Measurements from ENCODE around the gene FBLN7.

FBLN7 gene

DNA sequence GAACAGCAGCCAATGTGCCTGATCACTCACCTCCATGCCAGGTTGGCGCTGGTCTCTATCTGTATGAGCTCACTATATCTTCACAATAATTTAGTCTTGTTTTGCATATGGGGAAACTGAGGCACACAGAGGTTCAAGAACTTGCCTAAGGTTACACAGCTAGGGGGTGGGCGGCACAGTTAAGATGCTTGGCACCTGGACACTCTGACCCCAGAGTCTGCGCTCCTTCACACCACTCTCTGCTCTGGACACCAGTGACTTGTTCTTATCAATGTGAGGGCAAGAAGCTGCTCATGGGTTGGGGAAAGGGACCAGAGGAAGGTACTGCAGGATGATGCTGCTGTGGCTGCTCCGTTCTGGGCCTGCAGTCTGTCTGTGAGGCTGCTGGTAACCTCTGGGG, 27.1 kb downstream of the FBLN7 start:
- CTCF ChIA-PET, result no interaction called here
- no peak for DNase-seq (ENCODE audit: low read depth, low spot score)
- no peak overlapping the region for H3K4me3 ChIP-seq (ENCODE audit: low read depth, low read length)
- POLR2A ChIA-PET, result no interaction called here
- TF ChIP-seq, protein P1, sequence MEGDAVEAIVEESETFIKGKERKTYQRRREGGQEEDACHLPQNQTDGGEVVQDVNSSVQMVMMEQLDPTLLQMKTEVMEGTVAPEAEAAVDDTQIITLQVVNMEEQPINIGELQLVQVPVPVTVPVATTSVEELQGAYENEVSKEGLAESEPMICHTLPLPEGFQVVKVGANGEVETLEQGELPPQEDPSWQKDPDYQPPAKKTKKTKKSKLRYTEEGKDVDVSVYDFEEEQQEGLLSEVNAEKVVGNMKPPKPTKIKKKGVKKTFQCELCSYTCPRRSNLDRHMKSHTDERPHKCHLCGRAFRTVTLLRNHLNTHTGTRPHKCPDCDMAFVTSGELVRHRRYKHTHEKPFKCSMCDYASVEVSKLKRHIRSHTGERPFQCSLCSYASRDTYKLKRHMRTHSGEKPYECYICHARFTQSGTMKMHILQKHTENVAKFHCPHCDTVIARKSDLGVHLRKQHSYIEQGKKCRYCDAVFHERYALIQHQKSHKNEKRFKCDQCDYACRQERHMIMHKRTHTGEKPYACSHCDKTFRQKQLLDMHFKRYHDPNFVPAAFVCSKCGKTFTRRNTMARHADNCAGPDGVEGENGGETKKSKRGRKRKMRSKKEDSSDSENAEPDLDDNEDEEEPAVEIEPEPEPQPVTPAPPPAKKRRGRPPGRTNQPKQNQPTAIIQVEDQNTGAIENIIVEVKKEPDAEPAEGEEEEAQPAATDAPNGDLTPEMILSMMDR (IDR thresholded peaks at IDR 0.05; ENCODE audit: insufficient read depth, low read length, missing control alignments), result no peak

DNA sequence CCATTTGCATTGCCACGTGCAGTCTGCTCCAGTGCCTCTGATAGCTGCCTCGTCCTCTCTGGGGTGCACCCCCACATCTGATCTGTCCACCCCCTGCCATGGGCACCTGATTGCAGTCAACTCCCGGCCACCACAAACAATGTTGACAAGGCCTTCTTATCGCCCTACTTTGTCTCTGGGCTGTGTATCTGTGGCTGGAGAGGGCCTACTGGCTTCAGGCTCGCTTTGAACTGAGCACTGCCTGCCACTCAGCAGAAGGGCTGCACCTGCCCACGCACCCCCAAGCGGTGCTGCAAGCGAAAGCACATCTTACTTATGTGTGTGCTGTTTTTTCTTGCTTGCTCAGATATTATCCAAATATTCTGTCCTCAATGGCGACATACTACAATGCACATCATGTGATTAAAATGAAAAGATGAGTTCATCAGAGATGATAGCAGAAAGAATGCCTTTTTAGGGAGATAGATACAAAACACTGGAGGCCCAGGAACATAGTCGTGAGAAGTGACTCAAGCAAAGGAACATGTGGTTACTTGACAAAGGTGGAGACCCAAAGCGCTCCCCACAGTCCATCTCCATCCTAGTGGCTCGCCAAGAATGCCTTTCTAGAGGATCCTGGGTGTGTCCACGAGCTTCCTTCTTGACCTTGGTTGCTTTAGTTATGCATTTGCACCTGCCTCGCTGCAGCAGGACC, 28.8 kb downstream of the FBLN7 start:
- DNase-seq (ENCODE audit: low read depth, low spot score), result no peak
- POLR2A ChIA-PET, result no interaction called here
- no peak overlapping the region for H3K4me3 ChIP-seq (ENCODE audit: low read depth, low read length)
- CTCF ChIA-PET, result no interaction called here
- TF ChIP-seq, protein P1 (IDR thresholded peaks at IDR 0.05; ENCODE audit: insufficient read depth, low read length, missing control alignments), result no peak

DNA sequence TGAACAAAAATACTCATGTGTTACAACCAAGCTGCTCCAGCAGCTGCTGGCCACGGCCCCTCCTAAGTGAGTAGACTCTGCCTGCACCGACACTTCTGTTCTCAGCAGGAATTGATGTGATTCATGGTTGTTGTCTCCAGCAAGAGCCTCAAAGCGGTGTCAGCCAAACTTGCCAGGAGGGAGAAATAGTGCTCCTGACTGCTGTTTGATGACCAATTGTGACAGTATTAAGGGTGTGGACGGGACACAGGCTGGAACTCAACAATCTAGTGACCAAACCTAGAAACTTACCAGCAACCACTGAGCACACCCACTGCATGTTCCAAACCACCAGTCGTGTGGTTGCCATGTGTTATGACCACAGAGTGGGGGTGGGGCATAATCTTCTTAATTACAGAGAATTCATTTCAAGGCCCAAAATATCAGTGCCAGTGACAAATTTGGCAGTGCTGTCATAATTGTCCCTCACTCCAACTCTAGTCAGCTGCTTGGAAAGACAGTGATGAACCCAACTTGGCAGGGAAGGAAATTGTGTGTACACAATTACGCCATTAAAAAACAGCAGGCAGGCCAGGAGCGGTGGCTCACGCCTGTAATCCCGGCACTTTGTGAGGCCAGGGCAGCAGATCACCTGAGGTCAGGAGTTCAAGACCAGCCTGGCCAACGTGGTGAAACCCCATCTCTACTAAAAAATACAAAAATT, 30.4 kb downstream of the FBLN7 start:
- no peak for DNase-seq (ENCODE audit: low read depth, low spot score)
- ChIA-PET POLR2A (no interaction called here), CTCF (no interaction called here)
- H3K4me3 ChIP-seq (ENCODE audit: low read depth, low read length), result no peak overlapping the region
- TF ChIP-seq, protein P1 (IDR thresholded peaks at IDR 0.05; ENCODE audit: insufficient read depth, low read length, missing control alignments), result no peak

DNA sequence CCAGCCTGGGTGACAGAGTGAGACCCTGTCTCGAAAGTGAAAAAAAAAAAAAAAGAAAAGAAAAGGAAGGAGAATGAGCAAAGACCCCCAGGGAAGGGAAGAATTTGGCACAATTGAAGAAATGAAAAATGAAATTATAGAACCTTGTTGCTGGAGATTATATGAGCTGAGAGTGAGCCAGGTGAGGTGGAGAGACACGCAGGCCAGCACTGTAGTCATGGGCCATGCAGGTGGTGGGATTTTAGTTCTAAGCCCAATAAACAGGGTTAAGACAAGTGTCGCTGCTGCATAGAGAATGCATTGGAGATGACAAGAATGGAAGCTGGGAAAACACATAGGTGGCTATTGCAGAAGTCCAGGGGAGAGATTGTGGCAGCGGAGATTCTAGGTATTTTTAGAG, 32.3 kb downstream of the FBLN7 start:
- no peak for DNase-seq (ENCODE audit: low read depth, low spot score)
- TF ChIP-seq, protein P1 (IDR thresholded peaks at IDR 0.05; ENCODE audit: insufficient read depth, low read length, missing control alignments), result no peak
- no peak overlapping the region for H3K4me3 ChIP-seq (ENCODE audit: low read depth, low read length)
- CTCF ChIA-PET, result no interaction called here
- POLR2A ChIA-PET, result no interaction called here

DNA sequence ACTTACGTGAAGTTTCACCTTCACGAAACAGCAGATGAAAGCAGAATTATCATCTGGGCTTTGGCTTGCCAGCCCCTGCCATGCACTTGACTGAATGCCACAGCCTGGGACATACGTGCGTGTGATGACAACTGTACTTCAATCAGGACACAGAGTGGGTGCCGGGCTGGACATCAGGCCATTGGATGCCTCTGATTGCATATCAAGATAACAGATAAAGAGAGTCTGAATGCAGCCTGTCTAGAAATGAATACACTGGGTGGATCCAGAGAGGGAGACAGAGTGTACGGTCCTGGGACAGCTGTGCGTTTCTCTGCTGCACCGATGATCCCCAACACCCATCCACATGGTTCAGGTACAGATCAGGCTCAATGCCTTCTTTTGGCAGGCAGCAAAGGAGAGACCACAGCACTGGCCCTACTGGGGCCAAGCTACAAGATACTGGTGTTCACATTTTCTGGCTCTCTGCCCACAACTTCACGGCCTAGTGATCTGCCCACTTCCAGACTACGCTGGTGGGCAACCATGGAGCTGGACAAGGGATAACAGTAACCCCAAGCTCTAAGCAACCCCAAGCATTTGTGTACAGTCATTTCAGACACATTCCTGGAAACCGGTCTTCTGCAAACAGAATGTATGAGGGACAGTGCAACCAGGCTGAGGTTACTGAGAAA, 35.6 kb downstream of the FBLN7 start:
- H3K4me3 ChIP-seq (ENCODE audit: low read depth, low read length), result no peak overlapping the region
- POLR2A ChIA-PET, result no interaction called here
- TF ChIP-seq, protein P1 (IDR thresholded peaks at IDR 0.05; ENCODE audit: insufficient read depth, low read length, missing control alignments), result no peak
- CTCF ChIA-PET, result interaction anchor here (1.0 kb wide), 1 partner anchor 30 kb away, joined by 3 read pairs; no protein-coding TSS in a partner anchor
- DNase-seq (ENCODE audit: low read depth, low spot score), result no peak

DNA sequence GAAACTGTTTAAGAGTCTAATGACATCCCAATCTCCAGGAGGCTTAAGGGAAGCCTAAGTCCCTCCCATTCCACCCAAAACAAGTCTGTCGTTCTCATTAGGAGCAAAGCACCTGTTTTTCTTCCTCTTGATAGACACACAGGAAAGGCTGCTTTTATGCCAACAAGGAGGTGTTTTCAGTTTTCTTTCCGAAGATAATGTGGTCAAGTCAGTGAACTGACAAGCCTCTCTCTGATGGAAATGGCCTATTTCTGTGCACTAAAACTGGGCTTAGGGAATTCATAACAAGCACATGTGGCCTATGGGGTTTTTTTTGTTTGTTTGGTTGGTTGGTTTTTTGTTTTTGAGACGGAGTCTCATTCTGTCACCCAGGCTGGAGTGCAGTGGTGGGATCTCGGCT, 36.2 kb downstream of the FBLN7 start:
- POLR2A ChIA-PET, result no interaction called here
- TF ChIP-seq, protein P1 (IDR thresholded peaks at IDR 0.05; ENCODE audit: insufficient read depth, low read length, missing control alignments), result no peak

More for the DNA sequence above, 36.2 kb downstream of the FBLN7 start:
- no peak for DNase-seq (ENCODE audit: low read depth, low spot score)
- H3K4me3 ChIP-seq (ENCODE audit: low read depth, low read length), result no peak overlapping the region
- CTCF ChIA-PET, result no interaction called here
